Forelimb muscle (tissue), 1 donor: ENCODE results near the gene PDZK1IP1. TPM values are rescaled to one million over a fixed set of nuclear protein-coding genes. Genes with fewer than 3 reads are reported as not detected.
"Not testable (repeated sequence)": the region's sequence is repeated elsewhere in the genome, so short reads cannot be mapped to it uniquely, and the experiment has no call there.

Source experiments
- DNase-seq: peaks from one replicate; pipeline ENCODE4 v3.0.0-alpha.2; 2013; ENCODE audit warnings: low read depth
- polyA plus RNA-seq: library from polyadenylated mRNA; unstranded; fragments of 120-200 nt; gene quantifications from one replicate; pipeline ENCODE4 v1.2.1, GENCODE V29; 2013; ENCODE audit not compliant: insufficient read length

PDZK1IP1 gene
- polyA plus RNA-seq, 1 donor = not detected

DNA sequence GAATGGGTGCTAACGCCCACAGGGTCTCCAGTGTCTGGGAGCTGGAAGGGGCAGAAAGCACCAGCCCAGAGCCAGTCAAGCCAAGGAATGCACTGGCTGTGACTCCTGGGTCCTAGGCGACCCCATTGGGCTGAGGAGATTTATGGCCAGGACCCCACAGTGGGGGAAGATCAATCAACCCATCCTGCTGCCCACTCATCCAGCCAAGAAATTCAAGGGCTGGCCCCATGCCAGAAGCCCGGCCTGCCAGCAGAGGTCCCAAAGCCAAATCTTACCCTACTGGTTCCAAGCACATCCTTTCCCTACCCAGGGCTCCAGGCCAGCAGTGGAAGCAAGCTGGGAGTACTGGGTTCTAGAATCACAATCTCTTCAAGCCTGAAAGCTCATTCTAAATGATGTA is 6.8 kb upstream of the PDZK1IP1 start:
- no peak for DNase-seq

DNA sequence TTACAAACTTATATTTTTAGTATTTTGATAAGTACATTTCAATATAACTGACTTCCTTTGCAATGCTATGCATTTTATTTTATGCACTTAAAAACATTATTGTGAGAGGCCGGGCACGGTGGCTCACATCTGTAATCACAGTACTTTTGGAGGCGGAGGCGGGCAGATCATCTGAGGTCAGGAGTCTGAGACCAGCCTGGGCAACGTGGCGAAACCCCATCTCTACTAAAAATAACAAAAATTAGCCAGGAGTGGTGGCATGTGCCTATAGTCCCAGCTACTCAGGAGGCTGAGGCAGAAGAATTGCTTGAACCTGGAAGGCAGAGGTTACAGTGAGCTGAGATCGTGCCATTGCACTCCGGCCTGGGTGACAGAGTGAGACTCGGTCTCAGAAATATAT is 6.1 kb upstream of the PDZK1IP1 start:
- not testable (repeated sequence) for DNase-seq

DNA sequence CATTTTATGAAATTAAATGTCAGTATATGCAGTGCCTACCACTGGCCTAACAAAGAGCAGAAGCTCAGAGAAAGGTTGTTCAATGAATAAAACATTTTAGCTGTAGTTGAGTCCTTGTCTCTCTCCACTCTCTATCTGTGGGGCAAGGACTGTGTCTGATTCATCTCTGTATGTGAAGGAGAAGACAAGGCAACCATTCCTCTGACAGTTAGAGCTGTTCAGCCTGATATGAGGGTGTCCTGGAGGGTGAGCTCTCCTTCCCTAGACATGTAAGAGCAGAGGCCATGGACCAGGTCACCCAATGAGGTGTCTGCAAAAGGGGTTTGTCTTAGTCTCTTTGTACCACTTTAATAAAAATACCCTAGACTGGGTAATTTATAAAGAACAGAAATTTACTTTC is 4.5 kb upstream of the PDZK1IP1 start:
- no peak for DNase-seq

DNA sequence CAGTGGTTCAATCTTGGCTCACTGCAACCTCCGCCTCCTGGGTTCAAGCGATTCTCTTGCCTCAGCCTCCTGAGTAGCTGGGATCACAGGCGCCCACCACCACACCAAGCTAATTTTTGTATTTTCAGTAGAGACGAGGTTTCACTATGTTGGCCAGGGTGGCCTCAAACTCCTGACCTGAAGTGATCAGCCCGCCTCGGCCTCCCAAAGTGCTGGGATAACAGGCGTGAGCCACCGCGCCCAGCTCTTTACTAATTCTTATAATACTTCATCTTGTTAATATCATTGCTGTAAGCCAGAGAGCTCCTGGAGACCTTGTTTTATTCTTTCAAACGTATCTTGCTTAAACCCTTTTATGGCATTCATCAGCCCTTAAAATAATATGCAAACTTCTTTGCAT is 3.7 kb upstream of the PDZK1IP1 start:
- DNase-seq = not testable (repeated sequence)

DNA sequence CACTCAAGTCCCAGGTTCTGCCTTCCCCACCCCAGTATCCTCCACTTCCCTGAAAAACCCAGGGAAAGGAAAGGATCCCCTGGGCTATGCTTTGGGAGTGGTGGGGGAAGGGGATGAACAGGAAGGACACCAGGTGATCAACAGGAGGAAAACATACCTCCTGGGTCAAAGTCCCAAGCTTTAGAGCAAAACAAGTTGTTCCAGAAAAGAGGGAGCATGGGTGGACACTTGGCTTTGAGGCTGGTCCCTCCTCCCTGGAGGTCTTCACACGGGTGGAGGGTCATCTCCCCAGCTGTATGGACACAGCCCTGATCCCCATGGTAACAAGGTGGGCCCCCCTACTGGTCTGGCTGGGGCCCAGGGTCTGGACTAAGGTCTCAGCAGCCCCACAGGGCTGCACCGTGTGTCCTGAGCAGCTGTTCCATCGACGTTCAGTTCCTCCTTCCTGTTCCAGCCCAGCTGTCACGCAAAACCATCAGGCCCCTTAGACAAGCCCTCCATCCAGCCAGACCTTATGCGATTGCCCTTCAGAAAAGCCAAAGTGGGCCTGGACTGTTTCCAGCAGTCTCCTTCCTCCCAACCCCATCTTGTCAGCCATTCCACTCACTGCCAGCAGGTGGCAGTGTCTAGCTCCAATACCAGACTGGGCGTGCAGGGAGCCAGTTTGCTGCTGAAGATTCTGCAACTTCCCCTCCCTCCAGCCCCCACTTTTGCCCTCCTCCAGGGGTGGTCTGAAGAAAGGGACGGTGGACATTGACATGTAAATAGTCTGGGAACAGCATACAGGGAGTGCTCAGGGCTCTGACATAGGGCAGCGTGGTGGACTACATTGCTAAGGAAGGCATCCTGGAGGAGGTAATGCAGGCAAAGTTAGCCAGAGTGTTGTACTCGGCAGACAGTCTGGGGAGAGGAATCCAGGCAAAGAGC is 2.9 kb upstream of the PDZK1IP1 start:
- DNase-seq = peak; percentile 62

DNA sequence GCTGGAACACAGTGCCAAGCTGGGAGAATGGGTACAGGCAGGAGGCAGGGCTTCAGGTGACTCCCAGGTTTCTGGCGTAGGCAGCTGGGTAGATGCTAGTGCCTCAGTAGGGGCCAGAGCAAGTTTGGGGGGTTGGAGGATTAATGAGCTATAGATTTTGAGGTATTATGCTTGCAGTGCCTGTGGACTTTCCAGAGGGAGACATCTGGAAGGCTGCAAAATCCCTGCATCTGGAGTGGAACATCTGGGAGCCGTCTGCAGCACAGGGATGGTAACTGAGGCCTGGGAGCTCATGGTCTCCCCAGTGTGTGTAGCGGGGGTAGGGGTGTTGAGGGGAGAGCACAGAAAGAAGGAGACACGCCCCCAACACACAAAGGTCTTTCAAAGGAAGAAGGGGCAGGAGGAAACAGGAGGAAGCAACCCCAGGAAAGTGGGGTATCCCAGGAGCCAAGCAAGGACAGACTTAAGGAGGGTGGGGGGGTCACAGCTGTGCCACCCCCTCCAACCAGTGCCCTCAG is 2.2 kb upstream of the PDZK1IP1 start:
- DNase-seq = no peak

DNA sequence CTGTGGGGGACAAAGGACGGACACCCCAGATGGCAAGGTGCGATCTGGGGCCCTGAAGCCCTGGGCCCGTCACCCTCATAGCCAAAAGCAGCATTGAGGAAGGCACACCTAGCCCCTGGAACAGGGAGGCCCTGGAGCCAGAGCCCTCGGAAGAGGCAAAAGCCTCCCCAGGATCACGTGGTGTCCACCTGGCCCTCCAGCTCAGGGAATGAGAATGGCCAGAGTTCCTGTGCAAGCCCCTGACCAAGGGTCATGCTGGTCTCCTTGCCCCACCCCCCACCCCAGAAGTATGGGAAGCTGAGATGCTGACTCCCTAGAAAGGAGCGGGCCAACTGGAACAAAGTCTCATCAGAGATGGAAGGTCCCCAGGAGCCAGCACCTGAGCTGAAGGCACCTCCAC is 1.0 kb upstream of the PDZK1IP1 start:
- no peak for DNase-seq

DNA sequence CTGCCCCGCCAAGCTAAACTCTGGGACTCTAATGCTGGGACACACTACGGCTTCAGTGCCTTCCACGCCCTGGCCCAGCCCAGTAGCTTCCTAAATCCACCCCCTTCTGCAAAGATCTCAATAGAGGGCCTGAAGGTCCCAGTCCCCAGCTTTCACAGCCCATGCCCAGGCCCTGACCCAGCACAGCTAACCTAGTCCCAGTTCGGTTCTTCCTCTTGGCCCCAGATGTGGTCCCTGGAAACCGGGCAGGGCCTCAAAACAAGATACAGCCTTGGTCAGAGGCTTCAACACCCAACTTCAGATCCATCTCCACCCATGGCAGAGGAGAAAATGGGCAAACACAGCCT is 646 bp upstream of the PDZK1IP1 start:
- DNase-seq = no peak

DNA sequence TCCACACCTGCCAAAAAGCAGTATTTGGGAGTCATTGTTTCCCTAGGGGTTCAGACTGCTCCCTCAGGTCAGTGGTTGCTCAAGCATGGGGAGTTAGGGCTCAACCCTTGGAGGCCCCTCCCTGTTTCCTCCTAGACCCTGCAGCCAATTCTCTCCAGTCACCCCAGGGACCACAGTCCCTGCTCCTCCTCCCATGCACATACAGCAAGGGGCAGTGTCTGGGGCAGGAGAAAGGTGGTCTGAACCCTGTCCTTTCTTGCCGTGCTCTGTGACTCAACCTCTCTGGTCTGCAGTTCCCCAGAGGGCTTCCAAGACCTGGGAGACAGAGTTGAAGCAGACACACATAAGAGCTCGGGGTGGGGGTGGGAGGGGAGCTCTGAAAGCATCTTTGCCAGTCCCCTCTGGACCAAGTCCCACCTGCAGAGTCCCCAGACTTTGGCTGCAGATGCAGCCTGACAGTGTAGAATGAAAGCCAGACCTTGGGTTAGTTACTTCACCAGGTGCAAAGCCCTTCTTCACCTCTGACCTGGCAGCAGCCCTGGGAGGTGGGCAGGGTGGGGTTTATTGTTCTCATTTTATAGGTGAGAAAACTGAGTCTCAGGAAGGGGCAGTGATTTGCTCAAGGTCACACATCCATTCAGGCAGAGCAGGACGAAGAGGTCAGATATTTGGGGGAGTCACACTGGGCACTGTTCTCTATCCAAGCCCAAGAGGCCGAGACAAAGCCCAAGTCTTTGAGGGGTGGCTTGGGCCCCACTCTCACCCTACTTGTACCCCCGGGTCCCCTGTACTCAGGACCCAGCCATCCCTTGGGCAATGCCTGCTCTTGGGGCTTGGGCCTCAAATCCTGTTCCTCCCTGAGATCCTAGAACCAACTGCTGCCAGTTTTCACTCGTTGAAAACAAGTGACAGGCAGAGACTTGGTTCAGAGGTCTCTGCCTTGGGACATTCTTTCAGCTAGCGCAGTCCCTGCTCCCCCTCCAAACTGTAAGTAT is 748 bp downstream of the PDZK1IP1 start:
- no peak for DNase-seq

DNA sequence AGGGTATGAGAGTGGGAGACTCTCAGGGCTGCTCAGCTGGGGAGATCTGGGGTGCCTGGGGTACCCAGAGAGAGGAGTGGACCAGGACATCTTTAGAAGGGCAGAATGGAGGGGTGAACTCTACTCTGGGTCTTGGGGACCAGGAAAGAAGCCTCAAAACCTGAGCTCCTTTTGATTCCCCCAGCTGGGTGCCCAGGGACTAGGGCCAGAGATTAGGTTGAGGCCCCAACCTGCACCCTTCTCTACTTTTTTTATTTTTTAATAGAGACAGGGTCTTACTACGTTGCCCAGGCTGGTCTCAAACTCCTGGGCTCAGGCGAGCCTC is 1.9 kb downstream of the PDZK1IP1 start:
- no peak for DNase-seq

DNA sequence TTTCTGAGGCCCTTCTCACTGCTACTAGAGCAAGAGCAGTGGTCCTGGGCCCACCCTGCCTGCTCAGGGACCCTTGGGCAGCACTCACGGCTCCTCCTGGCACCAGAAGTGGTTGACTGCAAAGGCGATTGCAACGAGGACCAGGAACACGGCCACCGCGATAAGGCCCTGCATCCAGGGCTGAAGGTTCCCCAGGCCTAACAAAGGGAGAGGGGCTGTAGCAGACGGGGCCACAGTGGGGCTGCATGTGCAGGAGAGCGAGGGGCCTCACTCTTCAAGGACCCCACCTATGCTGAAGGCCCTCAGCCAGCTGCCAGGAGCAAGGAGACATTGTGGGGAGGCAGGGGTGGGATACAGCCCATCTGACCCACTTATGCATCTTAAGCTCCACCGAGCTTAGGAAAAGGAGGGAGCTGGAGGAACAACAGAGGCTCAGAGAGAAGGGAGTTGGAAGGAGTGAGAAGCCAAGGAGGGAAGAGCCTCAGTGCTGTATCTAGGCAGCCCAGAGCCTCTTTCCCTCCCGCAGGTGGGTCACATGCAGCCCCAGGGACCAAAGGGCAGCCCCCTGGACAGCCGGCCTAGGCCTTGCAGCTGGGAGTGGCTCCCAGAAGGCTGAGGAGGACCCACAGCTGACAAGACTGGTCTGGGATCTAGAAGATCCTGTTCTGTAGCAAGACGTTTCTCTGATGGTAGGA is 2.5 kb downstream of the PDZK1IP1 start:
- DNase-seq = no peak

DNA sequence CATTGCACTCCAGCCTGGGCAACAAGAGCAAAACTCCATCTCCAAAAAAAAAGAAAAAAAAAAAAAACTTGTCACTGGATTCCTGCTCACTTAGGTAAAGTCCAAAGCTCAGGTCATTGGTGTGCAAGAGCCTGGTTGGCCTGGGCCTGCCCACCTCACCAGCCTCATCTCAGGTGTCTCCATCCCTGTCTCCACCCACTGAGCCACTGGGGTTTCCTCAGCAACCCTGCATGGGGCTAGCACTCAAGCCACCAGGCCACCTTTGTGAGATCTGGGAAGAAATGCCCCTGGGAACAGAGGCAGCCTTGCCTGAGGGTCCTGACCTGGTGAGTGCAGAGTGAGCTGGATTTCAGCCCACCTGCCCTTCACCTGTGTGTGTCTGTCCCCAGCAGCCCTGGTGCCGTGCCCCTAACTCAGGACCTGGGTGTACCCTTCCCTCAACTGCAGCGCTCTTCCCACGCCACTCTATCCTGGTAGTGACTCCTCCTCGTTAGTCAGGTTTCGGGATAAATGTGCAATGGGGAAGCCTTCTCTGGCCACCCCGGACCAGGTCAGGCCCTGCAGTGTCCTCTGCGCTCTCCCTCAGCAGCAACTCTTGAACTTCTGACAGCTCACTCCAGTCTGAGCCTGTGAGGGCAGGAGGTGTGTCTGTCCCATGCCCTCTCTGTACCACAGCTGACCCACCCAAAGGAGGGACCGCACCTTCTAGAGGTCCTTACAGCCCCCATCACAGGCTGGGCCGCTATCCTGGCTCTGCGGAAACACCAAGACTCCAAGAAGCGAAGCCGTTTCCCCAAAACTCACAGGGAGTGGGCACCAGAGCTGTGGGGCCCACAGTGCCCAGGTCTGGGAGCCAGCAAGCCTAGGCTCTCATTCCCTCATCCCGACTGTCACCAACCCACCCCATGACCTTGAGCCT is 3.3 kb downstream of the PDZK1IP1 start:
- DNase-seq = no peak

DNA sequence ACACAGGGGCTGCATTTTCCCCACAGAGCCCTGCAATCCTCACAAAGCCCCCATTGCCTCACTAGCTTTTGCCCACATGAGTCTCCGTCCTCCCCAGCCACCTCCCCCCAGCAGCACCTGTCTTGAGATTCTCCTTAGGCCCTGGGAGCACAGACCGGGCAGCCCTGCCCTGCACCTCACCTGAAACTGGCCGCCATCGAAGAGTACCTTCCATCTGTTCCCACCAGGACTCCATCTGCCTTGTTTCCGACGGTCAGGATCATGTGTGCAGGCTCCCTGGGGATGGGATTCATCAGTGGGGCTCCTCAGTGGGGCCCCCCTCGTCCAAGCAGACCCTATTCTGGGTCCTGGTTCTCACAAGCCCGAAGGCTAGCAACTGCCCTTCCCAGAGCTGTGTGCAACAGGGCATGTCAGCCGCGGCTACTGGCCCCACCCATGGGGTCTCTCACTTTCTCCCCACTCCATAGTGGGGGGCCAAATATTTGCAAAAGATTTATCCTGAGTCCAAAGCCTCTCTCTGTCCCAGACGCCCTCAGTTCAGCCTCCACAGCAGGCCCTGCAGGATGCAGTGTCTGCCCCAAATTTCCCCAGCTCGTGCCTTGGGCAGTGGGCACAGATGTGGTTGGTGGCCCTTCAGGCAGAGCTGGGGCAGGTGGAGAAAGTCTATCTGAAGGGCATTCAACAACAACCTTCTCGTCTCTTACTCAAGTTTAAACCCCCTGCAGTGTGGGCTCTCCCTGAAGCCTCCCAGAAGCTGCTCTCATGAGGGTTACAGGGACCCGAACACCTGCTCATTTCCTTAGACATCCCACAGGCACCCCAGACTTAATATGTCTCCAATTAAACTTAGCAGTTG is 4.8 kb downstream of the PDZK1IP1 start:
- no peak for DNase-seq

DNA sequence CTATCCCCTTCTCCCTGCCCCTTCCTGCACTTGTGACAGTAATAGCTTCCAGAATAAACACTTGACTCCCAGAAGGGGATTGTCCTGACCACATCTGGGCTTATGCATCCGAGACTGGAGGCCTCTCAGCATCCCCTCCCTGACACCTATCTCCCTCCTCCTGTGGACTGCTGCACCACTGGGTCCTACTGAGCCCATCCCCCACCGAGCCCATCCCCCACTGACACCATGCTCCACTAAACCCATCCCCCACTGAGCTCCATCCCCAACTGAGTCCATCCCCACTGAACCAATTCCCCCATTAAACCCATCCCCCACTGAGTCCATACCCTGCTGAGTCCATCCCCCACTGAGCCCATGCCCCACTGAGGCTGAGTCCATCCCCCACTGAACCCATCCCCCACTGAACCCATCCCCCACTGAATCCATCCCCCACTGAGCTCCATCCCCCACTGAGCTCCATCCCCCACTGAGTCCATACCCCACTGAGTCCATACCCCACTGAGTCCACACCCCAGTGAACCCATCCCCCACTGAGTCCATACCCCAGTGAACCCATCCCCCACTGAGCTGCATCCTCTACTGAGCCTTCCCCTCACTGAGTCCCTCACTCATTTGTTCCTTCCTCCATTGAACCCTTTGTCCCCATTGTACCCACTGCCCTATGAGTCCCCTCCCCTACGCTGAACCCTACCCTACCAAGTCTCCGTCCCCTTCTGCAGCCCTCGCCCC is 5.6 kb downstream of the PDZK1IP1 start:
- no peak for DNase-seq

DNA sequence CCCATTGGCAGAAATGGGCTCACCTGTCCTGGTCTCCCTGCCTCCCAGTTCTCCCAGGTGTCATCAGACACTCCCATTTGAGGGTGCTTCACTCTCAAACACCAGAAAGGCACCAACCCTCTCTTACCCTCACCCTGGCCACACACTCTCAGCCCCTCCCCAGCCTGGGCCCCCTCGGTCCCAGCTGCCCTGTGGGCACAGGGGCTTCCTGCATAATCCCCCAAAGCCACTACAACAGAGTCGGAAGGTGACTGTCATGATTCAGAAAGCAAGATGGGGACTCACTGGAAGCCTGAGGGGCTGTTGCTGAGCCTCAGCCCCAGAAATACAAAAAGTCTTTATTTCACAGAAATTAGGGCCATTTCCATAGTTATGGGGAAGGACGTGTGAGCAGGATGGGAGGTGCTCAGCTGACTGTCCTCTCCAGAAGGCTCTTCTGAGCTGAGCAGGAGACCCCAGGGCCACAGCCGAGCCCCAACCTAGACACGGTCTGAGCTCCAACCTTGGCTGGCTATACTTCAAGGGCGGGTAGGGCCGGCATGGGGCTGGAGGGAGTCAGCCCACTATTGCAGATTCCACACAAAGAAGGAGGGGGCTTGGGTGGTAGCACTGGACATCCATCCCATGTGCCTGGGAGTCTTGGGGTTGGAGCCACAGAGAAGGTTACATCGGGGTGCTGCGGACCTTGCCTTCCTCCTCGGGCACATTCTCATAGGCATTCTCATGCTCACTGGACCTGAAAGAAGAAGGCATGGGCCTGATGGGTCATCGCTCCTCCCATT is 6.3 kb downstream of the PDZK1IP1 start:
- no peak for DNase-seq

DNA sequence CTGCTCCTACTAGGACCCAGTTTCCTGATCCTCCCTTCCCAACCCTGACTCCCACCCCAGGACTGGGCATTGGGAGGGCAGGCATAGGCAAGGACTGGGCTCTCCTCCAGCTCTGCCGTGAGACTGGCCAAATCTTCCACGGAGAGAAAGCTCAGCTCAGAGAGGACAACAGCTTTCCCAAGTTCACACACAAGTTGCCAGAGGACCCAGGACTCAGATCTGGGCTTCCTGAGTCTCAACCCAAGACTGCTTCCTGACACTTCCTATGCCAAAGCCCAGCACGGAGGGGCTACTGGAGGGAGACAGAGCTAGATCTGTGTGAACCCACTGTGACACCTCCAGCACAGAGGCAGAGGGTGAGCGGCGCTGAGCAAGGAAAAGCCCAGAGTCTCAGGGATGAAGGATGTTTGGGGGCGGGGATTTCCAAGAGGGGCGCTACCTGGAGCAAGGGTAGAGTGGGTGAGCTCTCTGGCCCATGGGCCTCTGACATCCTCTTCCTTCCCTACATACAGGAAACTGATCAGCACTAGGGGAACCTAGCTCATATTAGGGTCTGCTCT is 7.1 kb downstream of the PDZK1IP1 start:
- no peak for DNase-seq

DNA sequence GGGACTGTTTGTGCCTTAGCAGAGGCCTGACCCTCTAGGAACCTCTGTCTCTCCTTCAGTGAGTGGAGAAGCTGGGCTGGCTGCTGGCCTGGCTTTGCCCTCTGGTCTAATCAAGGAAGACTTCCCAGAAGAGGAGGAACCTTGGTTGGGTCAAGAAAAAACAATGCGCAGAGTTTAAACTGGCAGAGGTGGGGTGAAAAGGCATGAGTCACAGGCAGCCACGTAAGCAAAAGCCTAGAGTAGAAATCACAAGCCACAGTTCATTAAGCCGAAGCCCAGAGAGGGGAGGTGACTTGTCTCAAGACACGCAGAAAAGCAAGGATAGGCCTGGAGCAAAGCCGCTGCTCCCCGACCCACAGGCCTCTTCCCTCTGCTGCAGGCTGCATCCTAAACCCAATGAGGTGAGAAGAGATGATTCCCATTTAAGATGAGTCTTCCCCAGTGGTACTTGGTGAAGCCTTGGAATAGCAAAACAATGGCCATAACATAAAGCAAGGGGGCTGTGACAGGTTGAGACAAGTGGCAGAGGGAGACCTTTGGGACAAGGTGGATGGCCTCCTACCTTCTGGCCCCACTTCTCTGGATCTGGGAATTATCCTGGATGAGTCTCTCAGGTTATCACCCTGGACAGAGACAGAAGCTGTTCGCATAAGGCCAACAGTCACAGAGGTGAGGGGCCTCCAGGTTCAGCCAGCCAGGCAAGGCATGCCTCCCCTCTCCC is 7.7 kb downstream of the PDZK1IP1 start:
- DNase-seq = no peak
